Measurements from ENCODE around the gene CALML3.

CALML3 gene

GRCh38 chr10:5549462-5550249 lies 24.9 kb downstream of the CALML3 start:
- Histone ChIP-seq H3K36me3 (ENCODE audit: control insufficient read depth in 1 of 2, insufficient read depth in 2 of 2, low read depth in 1 of 2, low read length in 2 of 2) (no peaks in the 10 kb centered on the region), H3K9me3 (ENCODE audit: control insufficient read depth, low read length) (no peaks in the 10 kb centered on the region), H3K14ac (ENCODE audit: low read length in 2 of 2) (peak overlapping the region in 1 of 2 experiments; percentile 89), H4K8ac (ENCODE audit: low read length) (peak overlapping the region; percentile 4), H3K4ac (ENCODE audit: low read depth in 1 of 2, low read length in 2 of 2) (peak overlapping the region in 1 of 2 experiments; percentile 32), H3K18ac (ENCODE audit: low read depth in 1 of 2, low read length in 2 of 2) (peak overlapping the region; percentile 10 to 92), H3K23ac (ENCODE audit: low read length in 2 of 2) (no peak overlapping the region), H2AFZ (ENCODE audit: low read depth, low read length) (no peak overlapping the region), H3K9ac (ENCODE audit: low read length) (peak overlapping the region; percentile 22), H3K4me1 (ENCODE audit: control insufficient read depth, insufficient read depth, low read depth, low read length) (peaks cover 79% of the 10 kb centered on the region), H3K27ac (ENCODE audit: low read length, poor library complexity, severe bottlenecking) (peak overlapping the region; percentile 45), H2AK5ac (ENCODE audit: low read length, severe bottlenecking) (peak overlapping the region; percentile 10), H2BK15ac (ENCODE audit: low read depth, poor library complexity, severe bottlenecking) (no peak overlapping the region), H3K27me3 (ENCODE audit: control insufficient read depth in 1 of 2, insufficient read depth in 1 of 2, low read length in 2 of 2) (no peaks in the 10 kb centered on the region), H4K91ac (ENCODE audit: low read length) (no peak overlapping the region), H3K4me2 (ENCODE audit: low read length, poor library complexity, severe bottlenecking) (no peak overlapping the region), H3K4me3 (ENCODE audit: insufficient read depth in 1 of 2, low read depth in 1 of 2, low read length in 2 of 2) (no peak overlapping the region), H2BK120ac (ENCODE audit: low read depth, low read length) (no peak overlapping the region), H2BK5ac (ENCODE audit: low read depth, low read length, poor library complexity, severe bottlenecking) (no peak overlapping the region), H2BK12ac (ENCODE audit: low read length in 2 of 2) (peak overlapping the region in 1 of 2 experiments; percentile 87), H3K79me1 (replicated peaks; ENCODE audit: low read length, poor library complexity, severe bottlenecking) (no peaks in the 10 kb centered on the region)
- WGBS, result 96% methylated on average over 15 of the region's 16 CpGs
- DNase-seq, result no peak

DNA sequence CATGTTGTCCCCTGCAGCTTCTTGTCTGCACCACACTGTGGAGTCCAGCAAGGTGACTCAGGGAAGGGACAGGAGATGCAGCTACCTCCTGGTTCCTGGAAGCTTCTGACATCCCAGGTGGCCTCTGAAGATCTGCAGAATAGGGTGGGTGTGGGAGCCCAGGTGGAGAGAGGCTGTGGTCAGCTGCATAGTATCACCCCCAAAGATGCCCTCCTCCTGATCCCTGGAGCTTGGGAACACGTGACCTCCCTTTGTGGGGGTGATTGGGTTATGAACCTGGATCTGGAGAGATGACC lies 25.4 kb downstream of the CALML3 start:
- no peaks in the 10 kb centered on the region for H3K9me3 ChIP-seq (ENCODE audit: control insufficient read depth, low read length)
- H3K14ac ChIP-seq (ENCODE audit: low read length in 2 of 2), result peak overlapping the region in 1 of 2 experiments; percentile 35
- no peak overlapping the region for H3K4ac ChIP-seq (ENCODE audit: low read depth in 1 of 2, low read length in 2 of 2)
- no peak overlapping the region for H2BK15ac ChIP-seq (ENCODE audit: low read depth, poor library complexity, severe bottlenecking)
- no peak overlapping the region for H4K8ac ChIP-seq (ENCODE audit: low read length)
- H3K27me3 ChIP-seq (ENCODE audit: control insufficient read depth in 1 of 2, insufficient read depth in 1 of 2, low read length in 2 of 2), result no peaks in the 10 kb centered on the region
- H2AFZ ChIP-seq (ENCODE audit: low read depth, low read length), result no peak overlapping the region
- H3K4me2 ChIP-seq (ENCODE audit: low read length, poor library complexity, severe bottlenecking), result no peak overlapping the region
- no peak overlapping the region for H3K18ac ChIP-seq (ENCODE audit: low read depth in 1 of 2, low read length in 2 of 2)
- H2AK5ac ChIP-seq (ENCODE audit: low read length, severe bottlenecking), result peak overlapping the region; percentile 1
- peaks cover 80% of the 10 kb centered on the region for H3K4me1 ChIP-seq (ENCODE audit: control insufficient read depth, insufficient read depth, low read depth, low read length)
- no peak overlapping the region for H3K4me3 ChIP-seq (ENCODE audit: insufficient read depth in 1 of 2, low read depth in 1 of 2, low read length in 2 of 2)
- H4K91ac ChIP-seq (ENCODE audit: low read length), result no peak overlapping the region
- H3K23ac ChIP-seq (ENCODE audit: low read length in 2 of 2), result no peak overlapping the region
- 100% methylated on average over 1 of the region's 1 CpG for WGBS
- no peak overlapping the region for H3K9ac ChIP-seq (ENCODE audit: low read length)
- H3K36me3 ChIP-seq (ENCODE audit: control insufficient read depth in 1 of 2, insufficient read depth in 2 of 2, low read depth in 1 of 2, low read length in 2 of 2), result no peaks in the 10 kb centered on the region
- peak overlapping the region in 1 of 2 experiments; percentile 51 for H2BK12ac ChIP-seq (ENCODE audit: low read length in 2 of 2)
- no peak for DNase-seq
- H3K79me1 ChIP-seq (replicated peaks; ENCODE audit: low read length, poor library complexity, severe bottlenecking), result no peaks in the 10 kb centered on the region
- no peak overlapping the region for H2BK5ac ChIP-seq (ENCODE audit: low read depth, low read length, poor library complexity, severe bottlenecking)
- no peak overlapping the region for H2BK120ac ChIP-seq (ENCODE audit: low read depth, low read length)
- H3K27ac ChIP-seq (ENCODE audit: low read length, poor library complexity, severe bottlenecking), result no peak overlapping the region

DNA sequence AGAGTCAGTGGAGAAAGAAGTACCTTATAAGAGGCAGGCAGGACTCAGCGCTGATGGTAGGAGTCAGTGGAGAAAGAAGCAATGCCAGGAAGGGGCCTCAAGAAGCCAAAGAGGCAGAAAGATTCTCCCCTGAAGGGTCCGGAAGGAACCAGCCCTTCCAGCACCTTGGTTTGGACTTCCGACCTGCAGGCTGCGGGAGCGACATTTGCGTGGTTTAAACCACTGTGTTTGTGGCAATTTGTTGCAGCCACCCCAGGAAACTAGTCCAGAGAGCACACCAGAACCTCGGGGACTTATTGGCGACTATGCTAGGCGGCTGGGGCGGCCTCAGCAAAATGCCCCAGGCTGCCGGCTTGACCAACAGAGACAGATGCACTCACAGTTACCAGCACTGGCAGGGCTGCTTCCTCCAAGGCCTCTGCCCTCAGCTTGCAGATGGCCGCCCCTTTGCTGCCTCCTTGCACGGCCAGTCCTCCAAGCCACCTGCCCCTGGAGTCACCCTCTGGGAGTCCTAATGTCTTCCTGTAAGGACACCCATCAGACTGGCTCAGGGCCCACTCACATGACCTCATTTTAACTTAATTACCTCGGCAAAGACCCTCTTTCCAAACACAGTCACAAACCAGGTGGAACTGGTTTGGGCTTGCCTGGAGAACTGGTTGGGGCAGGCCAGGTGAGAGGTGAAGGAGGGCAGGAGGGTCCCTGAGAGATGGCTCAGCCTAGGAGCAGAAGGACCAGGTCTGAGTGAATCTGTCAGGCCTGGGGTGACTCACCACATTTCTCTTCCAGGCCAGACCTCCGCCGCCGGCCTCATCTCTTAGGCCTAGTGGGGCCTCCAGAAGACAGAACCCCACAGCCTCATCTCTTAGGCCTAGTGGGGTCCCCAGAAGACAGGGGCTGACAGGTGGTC lies 26.1 kb downstream of the CALML3 start:
- no peak overlapping the region for H3K9ac ChIP-seq (ENCODE audit: low read length)
- peak overlapping the region; percentile 80 to 81 for H3K18ac ChIP-seq (ENCODE audit: low read depth in 1 of 2, low read length in 2 of 2)
- H3K79me1 ChIP-seq (replicated peaks; ENCODE audit: low read length, poor library complexity, severe bottlenecking), result no peaks in the 10 kb centered on the region
- peak overlapping the region; percentile 83 for H4K8ac ChIP-seq (ENCODE audit: low read length)
- 79% methylated on average over 16 of the region's 17 CpGs for whole genome bisulfite sequencing
- peak overlapping the region in 1 of 2 experiments; percentile 81 for H3K14ac ChIP-seq (ENCODE audit: low read length in 2 of 2)
- peak overlapping the region; percentile 13 for H3K27ac ChIP-seq (ENCODE audit: low read length, poor library complexity, severe bottlenecking)
- no peak overlapping the region for H3K23ac ChIP-seq (ENCODE audit: low read length in 2 of 2)
- no peaks in the 10 kb centered on the region for H3K36me3 ChIP-seq (ENCODE audit: control insufficient read depth in 1 of 2, insufficient read depth in 2 of 2, low read depth in 1 of 2, low read length in 2 of 2)
- peak overlapping the region; percentile 34 for H4K91ac ChIP-seq (ENCODE audit: low read length)
- H3K4me3 ChIP-seq (ENCODE audit: insufficient read depth in 1 of 2, low read depth in 1 of 2, low read length in 2 of 2), result no peak overlapping the region
- H2AFZ ChIP-seq (ENCODE audit: low read depth, low read length), result no peak overlapping the region
- H2AK5ac ChIP-seq (ENCODE audit: low read length, severe bottlenecking), result no peak overlapping the region
- H2BK5ac ChIP-seq (ENCODE audit: low read depth, low read length, poor library complexity, severe bottlenecking), result no peak overlapping the region
- no peaks in the 10 kb centered on the region for H3K9me3 ChIP-seq (ENCODE audit: control insufficient read depth, low read length)
- no peaks in the 10 kb centered on the region for H3K27me3 ChIP-seq (ENCODE audit: control insufficient read depth in 1 of 2, insufficient read depth in 1 of 2, low read length in 2 of 2)
- peak overlapping the region; percentile 78 to 95 for H2BK12ac ChIP-seq (ENCODE audit: low read length in 2 of 2)
- peak overlapping the region; percentile 20 to 53 for H3K4ac ChIP-seq (ENCODE audit: low read depth in 1 of 2, low read length in 2 of 2)
- H3K4me2 ChIP-seq (ENCODE audit: low read length, poor library complexity, severe bottlenecking), result no peak overlapping the region
- peaks cover 77% of the 10 kb centered on the region for H3K4me1 ChIP-seq (ENCODE audit: control insufficient read depth, insufficient read depth, low read depth, low read length)
- H2BK15ac ChIP-seq (ENCODE audit: low read depth, poor library complexity, severe bottlenecking), result peak overlapping the region; percentile 71
- peak overlapping the region; percentile 23 for H2BK120ac ChIP-seq (ENCODE audit: low read depth, low read length)
- DNase-seq, result peak; percentile 73

Measured in mesenchymal stem cell (in vitro differentiated cells and primary cell).